ENCODE results near the gene CCBE1. TPM values are rescaled to one million over a fixed set of nuclear protein-coding genes. Genes with fewer than 3 reads are reported as not detected.

The CCBE1 gene
- total and polyA plus RNA-seq, 2 of the 4 experiments (the other 2 are of a cell fraction) = 64.8 to 148 TPM

DNA sequence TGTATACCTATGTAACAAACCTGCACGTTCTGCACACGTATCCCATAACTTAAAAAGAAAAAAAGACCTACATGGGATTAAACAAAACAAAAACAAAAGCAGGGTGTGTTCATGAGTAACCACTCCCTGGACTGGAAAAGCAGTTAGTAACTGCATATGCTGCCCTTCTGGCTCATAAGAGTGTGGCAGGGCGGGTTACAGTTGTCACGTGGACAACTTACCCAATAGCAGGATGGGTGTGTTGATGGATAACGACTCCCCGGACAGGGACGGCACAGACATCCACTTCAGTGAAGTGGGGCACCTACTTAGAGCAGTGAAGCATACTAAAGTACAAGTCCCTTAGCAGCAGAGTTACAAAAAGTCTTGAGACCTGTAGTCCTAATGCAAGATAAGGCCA is 136.7 kb downstream of the CCBE1 start:
- no peak overlapping the region for H4K5ac ChIP-seq (ENCODE audit: low read depth, low read length)
- H3K27ac ChIP-seq (ENCODE audit: insufficient read depth, low read length) = no peak overlapping the region
- no peak overlapping the region for H3K56ac ChIP-seq (ENCODE audit: extremely low read depth, insufficient read depth, low read length)
- in situ Hi-C loops (cut with MboI; ENCODE audit: low sequenced_read_pairs) = no loop called here
- H2AFZ ChIP-seq (replicated peaks; ENCODE audit: low read length, poor library complexity) = no peak overlapping the region
- no peak overlapping the region for H3K23ac ChIP-seq (ENCODE audit: low read depth, low read length)
- H2AK9ac ChIP-seq (replicated peaks; ENCODE audit: low read depth, low read length, poor library complexity) = no peak overlapping the region
- H3K9me1 ChIP-seq (ENCODE audit: insufficient read depth, low read length) = peaks cover 5% of the 10 kb centered on the region; the same call in 1 of the 2 replicates
- dilution Hi-C loops (cut with HindIII; ENCODE audit: low sequenced_read_pairs, unreplicated experiment) = no loop called here
- no peak overlapping the region for H3K4me3 ChIP-seq (ENCODE audit: insufficient read depth, low read depth, low read length)
- H3K27me3 ChIP-seq (ENCODE audit: control insufficient read depth, insufficient read depth, low read length) = no peaks in the 10 kb centered on the region
- POLR2A ChIA-PET (ENCODE audit: unreplicated experiment) = no interaction called here
- no peak overlapping the region for H2BK5ac ChIP-seq (ENCODE audit: low read depth, low read length, poor library complexity, severe bottlenecking)
- peaks cover 2% of the 10 kb centered on the region; the same call in 1 of the 2 replicates for H3K9me3 ChIP-seq (ENCODE audit: control insufficient read depth, insufficient read depth, low read length)
- peaks cover 17% of the 10 kb centered on the region for H3K4me1 ChIP-seq (ENCODE audit: control insufficient read depth, insufficient read depth, low read length)
- CTCF ChIA-PET = interaction anchor here (0.9 kb wide), 1 partner anchor 137 kb away, joined by 3 read pairs; the partner anchor contains the start of gene CCBE1
- H3K36me3 ChIP-seq (ENCODE audit: control insufficient read depth, insufficient read depth, low read length) = no peaks in the 10 kb centered on the region
- no peak overlapping the region for H3K4ac ChIP-seq (ENCODE audit: low read depth, low read length)
- peaks cover 32% of the 10 kb centered on the region for H4K20me1 ChIP-seq (ENCODE audit: insufficient read depth, low read length)
- H3K14ac ChIP-seq (replicated peaks; ENCODE audit: low read depth, low read length) = no peak overlapping the region
- H3K9ac ChIP-seq (ENCODE audit: low read depth, low read length) = no peak overlapping the region
- TF ChIP-seq MAZ (IDR thresholded peaks at IDR 0.05; ENCODE audit: borderline replicate concordance, low read depth, low read length) (no peak), POLR2A (IDR thresholded peaks at IDR 0.05; ENCODE audit: low read depth, low read length) (no peak), NFE2L2 (IDR thresholded peaks at IDR 0.05; ENCODE audit: low read depth, low read length) (no peak)
- TF ChIP-seq, protein P1, sequence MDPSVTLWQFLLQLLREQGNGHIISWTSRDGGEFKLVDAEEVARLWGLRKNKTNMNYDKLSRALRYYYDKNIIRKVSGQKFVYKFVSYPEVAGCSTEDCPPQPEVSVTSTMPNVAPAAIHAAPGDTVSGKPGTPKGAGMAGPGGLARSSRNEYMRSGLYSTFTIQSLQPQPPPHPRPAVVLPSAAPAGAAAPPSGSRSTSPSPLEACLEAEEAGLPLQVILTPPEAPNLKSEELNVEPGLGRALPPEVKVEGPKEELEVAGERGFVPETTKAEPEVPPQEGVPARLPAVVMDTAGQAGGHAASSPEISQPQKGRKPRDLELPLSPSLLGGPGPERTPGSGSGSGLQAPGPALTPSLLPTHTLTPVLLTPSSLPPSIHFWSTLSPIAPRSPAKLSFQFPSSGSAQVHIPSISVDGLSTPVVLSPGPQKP (IDR thresholded peaks at IDR 0.05; ENCODE audit: borderline replicate concordance, low read depth, low read length) = no peak
- TF ChIP-seq, protein P2, sequence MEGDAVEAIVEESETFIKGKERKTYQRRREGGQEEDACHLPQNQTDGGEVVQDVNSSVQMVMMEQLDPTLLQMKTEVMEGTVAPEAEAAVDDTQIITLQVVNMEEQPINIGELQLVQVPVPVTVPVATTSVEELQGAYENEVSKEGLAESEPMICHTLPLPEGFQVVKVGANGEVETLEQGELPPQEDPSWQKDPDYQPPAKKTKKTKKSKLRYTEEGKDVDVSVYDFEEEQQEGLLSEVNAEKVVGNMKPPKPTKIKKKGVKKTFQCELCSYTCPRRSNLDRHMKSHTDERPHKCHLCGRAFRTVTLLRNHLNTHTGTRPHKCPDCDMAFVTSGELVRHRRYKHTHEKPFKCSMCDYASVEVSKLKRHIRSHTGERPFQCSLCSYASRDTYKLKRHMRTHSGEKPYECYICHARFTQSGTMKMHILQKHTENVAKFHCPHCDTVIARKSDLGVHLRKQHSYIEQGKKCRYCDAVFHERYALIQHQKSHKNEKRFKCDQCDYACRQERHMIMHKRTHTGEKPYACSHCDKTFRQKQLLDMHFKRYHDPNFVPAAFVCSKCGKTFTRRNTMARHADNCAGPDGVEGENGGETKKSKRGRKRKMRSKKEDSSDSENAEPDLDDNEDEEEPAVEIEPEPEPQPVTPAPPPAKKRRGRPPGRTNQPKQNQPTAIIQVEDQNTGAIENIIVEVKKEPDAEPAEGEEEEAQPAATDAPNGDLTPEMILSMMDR (conservative IDR thresholded peaks at IDR 0.05; ENCODE audit: low read depth, low read length) = no peak
- H2BK20ac ChIP-seq (ENCODE audit: low read depth, low read length) = no peak overlapping the region
- H2AK5ac ChIP-seq (ENCODE audit: low read depth, low read length) = no peak overlapping the region
- peaks cover 27 to 67% of the 10 kb centered on the region in 2 experiments for H3K79me1 ChIP-seq (ENCODE audit: low read depth in 1 of 2, low read length in 2 of 2)
- no CpG with 5 or more reads among the region's 7 CpGs for WGBS, 2 experiments (ENCODE audit: extremely low coverage in 2 of 2, insufficient read length in 1 of 2)
- DNase-seq = no peak
- no peak overlapping the region for H2BK120ac ChIP-seq (ENCODE audit: low read depth, low read length)
- no peak overlapping the region for H2BK15ac ChIP-seq (ENCODE audit: low read depth, low read length)
- H4K8ac ChIP-seq (ENCODE audit: low read depth in 2 of 2, low read length in 2 of 2) = no peak overlapping the region
- H3K18ac ChIP-seq (ENCODE audit: low read depth, low read length) = no peak overlapping the region
- no peak overlapping the region for H4K91ac ChIP-seq (ENCODE audit: insufficient read depth, low read depth, low read length)
- no peak overlapping the region for H3K4me2 ChIP-seq (ENCODE audit: low read depth, low read length)
- intact Hi-C loops (cut with micrococcal nuclease) = no loop called here
- ATAC-seq (ENCODE audit: low read depth) = no peak
- no TSS peak for BruUV-seq (replicated peaks)

All from IMR-90 (cell line).